Astrocyte (in vitro differentiated cells and primary cell): Measurements from ENCODE around the gene ZNF341.

Experiments
- EZH2 ChIP-seq: IDR thresholded peaks from 2 replicates; pipeline ENCODE4 v1.6.1; 2012; ENCODE audit warnings: mild to moderate bottlenecking, low read length, inconsistent platforms; ENCODE audit not compliant: insufficient read depth
- TF ChIP-seq, protein P1 (sequence below): IDR thresholded peaks from 2 replicates; pipeline ENCODE4 v1.5.1; 2011; ENCODE audit warnings: low read depth, mild to moderate bottlenecking, inconsistent platforms, low read length, moderate library complexity; ENCODE audit not compliant: insufficient read depth

- TF ChIP-seq EZH2, result no peak
- TF ChIP-seq, protein P1, sequence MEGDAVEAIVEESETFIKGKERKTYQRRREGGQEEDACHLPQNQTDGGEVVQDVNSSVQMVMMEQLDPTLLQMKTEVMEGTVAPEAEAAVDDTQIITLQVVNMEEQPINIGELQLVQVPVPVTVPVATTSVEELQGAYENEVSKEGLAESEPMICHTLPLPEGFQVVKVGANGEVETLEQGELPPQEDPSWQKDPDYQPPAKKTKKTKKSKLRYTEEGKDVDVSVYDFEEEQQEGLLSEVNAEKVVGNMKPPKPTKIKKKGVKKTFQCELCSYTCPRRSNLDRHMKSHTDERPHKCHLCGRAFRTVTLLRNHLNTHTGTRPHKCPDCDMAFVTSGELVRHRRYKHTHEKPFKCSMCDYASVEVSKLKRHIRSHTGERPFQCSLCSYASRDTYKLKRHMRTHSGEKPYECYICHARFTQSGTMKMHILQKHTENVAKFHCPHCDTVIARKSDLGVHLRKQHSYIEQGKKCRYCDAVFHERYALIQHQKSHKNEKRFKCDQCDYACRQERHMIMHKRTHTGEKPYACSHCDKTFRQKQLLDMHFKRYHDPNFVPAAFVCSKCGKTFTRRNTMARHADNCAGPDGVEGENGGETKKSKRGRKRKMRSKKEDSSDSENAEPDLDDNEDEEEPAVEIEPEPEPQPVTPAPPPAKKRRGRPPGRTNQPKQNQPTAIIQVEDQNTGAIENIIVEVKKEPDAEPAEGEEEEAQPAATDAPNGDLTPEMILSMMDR, result no peak
Measured at GRCh38 chr20:33686984-33687366, 44.8 kb upstream of the ZNF341 start.
